Tibial nerve (tissue), 4 donors: ENCODE measurements around the gene OXCT2.
"Not testable (repeated sequence)": the region's sequence is repeated elsewhere in the genome, so short reads cannot be mapped to it uniquely, and the experiment has no call there.

Experiments used
- EP300 ChIP-seq, 2 donors: sonication (generic); formaldehyde crosslinking; IDR thresholded peaks; one replicate each; pipeline ENCODE4 v1.6.1; 2017; ENCODE audit warnings: antibody characterized with exemption in 2 of 2, mild to moderate bottlenecking in 1 of 2
- POLR2A ChIP-seq, 2 donors: fragments of 450-650 bp; IDR thresholded peaks; one replicate each; pipeline ENCODE4 v1.6.1; 2017; ENCODE audit warnings: antibody characterized with exemption in 2 of 2, mild to moderate bottlenecking in 2 of 2, moderate library complexity in 2 of 2
- TF ChIP-seq, protein P1 (sequence below), 5 experiments: fragments of 200-600 bp in 3 of 5; fragments of 450-650 bp in 2 of 5; sonication (generic) in 3 of 5; IDR thresholded peaks; one replicate each; pipeline ENCODE4 v1.5.1; 2016 to 2019; ENCODE audit warnings: antibody characterized with exemption in 5 of 5, mild to moderate bottlenecking in 3 of 5, moderate library complexity in 2 of 5

DNA sequence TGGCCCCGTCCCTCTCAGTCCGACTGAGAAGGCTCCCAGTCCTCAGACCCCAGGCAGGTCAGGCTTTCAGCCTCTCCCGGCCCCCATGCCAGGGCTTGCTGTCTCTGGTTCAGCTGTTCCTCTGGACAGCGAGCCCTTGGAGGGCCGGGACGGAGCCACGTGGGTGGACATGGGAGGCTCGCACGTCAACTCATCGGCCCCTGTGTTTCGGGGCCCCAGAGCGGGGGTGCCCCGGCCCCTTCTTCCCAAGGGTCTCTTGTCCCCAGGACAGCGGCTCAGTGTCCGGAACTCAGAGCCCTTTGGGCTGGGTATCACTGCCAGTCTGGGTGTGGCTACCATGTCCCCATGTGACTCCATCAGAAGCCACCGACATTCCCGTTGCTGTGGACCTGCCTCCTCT, 6.7 kb upstream of the OXCT2 start:
- TF ChIP-seq EP300, POLR2A (IDR thresholded peaks at IDR 0.05): not testable (repeated sequence)
- TF ChIP-seq, protein P1, sequence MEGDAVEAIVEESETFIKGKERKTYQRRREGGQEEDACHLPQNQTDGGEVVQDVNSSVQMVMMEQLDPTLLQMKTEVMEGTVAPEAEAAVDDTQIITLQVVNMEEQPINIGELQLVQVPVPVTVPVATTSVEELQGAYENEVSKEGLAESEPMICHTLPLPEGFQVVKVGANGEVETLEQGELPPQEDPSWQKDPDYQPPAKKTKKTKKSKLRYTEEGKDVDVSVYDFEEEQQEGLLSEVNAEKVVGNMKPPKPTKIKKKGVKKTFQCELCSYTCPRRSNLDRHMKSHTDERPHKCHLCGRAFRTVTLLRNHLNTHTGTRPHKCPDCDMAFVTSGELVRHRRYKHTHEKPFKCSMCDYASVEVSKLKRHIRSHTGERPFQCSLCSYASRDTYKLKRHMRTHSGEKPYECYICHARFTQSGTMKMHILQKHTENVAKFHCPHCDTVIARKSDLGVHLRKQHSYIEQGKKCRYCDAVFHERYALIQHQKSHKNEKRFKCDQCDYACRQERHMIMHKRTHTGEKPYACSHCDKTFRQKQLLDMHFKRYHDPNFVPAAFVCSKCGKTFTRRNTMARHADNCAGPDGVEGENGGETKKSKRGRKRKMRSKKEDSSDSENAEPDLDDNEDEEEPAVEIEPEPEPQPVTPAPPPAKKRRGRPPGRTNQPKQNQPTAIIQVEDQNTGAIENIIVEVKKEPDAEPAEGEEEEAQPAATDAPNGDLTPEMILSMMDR (IDR thresholded peaks at IDR 0.05): not testable (repeated sequence)
